K562 (cell line): ENCODE data around the gene HDAC6. TPM values are rescaled to one million over a fixed set of nuclear protein-coding genes. Genes with fewer than 3 reads are reported as not detected.

Source experiments
- CBX8 ChIP-seq: fragments of 200-600 bp; sonication (generic); IDR thresholded peaks from 2 replicates; pipeline ENCODE4 v1.6.1; 2012; ENCODE audit warnings: borderline replicate concordance, mixed run types, low read depth, mild to moderate bottlenecking, moderate library complexity, mixed read lengths, low read length, control low read depth, inconsistent platforms; ENCODE audit not compliant: poor library complexity, severe bottlenecking; ENCODE audit errors: extremely low read depth
- MTA2 ChIP-seq: fragments of 450-650 bp; IDR thresholded peaks from 2 replicates; pipeline ENCODE4 v1.6.1; 2016; ENCODE audit warnings: low read depth
- RREB1 ChIP-seq: fragments of 250-450 bp; sonication (Bioruptor Pico); IDR thresholded peaks from 2 replicates; pipeline ENCODE4 v1.4.0; 2020
- polyA plus RNA-seq, 8 experiments: library from polyadenylated mRNA; depleted of rRNA in 4 of 8; stranded (reverse) in 5 of 8; unstranded in 3 of 8; fragments of >200 nt; fragmentation: Nextera tagmentation in 2 of 8; fragmentation: Illumina TruSeq in 1 of 8; extraction: Ambion mirVana in 2 of 8; extraction: Trizol in 1 of 8; gene quantifications; 2 replicates each; pipeline versions ENCODE4 v1.2.1 to v1.2.3, GENCODE V29; 2011 to 2014; ENCODE audit warnings: inconsistent platforms in 1 of 8, missing spikeins in 1 of 8
- total RNA-seq, 7 experiments: library from RNA; depleted of rRNA in 6 of 7; stranded (reverse); fragments of >200 nt in 6 of 7; fragmentation: Illumina TruSeq in 2 of 7; extraction: Trizol in 2 of 7; gene quantifications; 2 replicates each; pipeline versions ENCODE4 v1.2.1 to v1.2.3, GENCODE V29; 2011 to 2021; ENCODE audit warnings: low replicate concordance in 1 of 7

The HDAC6 gene
- total and polyA plus RNA-seq, 9 of the 15 experiments (the other 6 are each of a cell fraction or from before 2014, with no cell fraction given): 29.9 to 101 (median 71.2) TPM

GRCh38 chrX:48802089-48802904, 430 bp downstream of the HDAC6 start (continued):
- no peak for TF ChIP-seq RREB1 (CRISPR knock-in tag)
- 0 out of 2 replicates have a peak, but pooled peaks have one; percentile 14 for TF ChIP-seq MTA2
- TF ChIP-seq CBX8: no peak
